T-helper 22 cell (primary cell): ENCODE data around the gene KRT14.
"Not testable (repeated sequence)": the region's sequence is repeated elsewhere in the genome, so short reads cannot be mapped to it uniquely, and the experiment has no call there.

Experiments used
- DNase-seq: peaks from one replicate; pipeline ENCODE4 v3.0.0-alpha.2; 2020; ENCODE audit warnings: low read depth

Gene KRT14

GRCh38 chr17:41622340-41623183, 35.9 kb upstream of the KRT14 start:
- not testable (repeated sequence) for DNase-seq

- no peak for DNase-seq
These were observed 35.2 kb upstream of the KRT14 start for GRCh38 chr17:41621916-41622315.

- DNase-seq, result not testable (repeated sequence)
These were observed 34.7 kb upstream of the KRT14 start for GRCh38 chr17:41621435-41621817.

GRCh38 chr17:41620583-41621434, 34.1 kb upstream of the KRT14 start:
- DNase-seq, result no peak

- not testable (repeated sequence) for DNase-seq
These were observed 33.4 kb upstream of the KRT14 start for GRCh38 chr17:41619927-41620582.

GRCh38 chr17:41619036-41619926, 32.6 kb upstream of the KRT14 start:
- DNase-seq, result no peak

GRCh38 chr17:41618341-41619035, 31.8 kb upstream of the KRT14 start:
- DNase-seq, result no peak

- no peak for DNase-seq
These were observed 31.0 kb upstream of the KRT14 start for GRCh38 chr17:41617698-41618097.

- DNase-seq, result no peak
These were observed 30.4 kb upstream of the KRT14 start for GRCh38 chr17:41617136-41617535.

- DNase-seq, result not testable (repeated sequence)
These were observed 29.8 kb upstream of the KRT14 start for GRCh38 chr17:41616486-41616885.

GRCh38 chr17:41615454-41615853, 28.8 kb upstream of the KRT14 start:
- no peak for DNase-seq

- not testable (repeated sequence) for DNase-seq
These were observed 28.1 kb upstream of the KRT14 start for GRCh38 chr17:41614767-41615166.

GRCh38 chr17:41614098-41614497, 27.4 kb upstream of the KRT14 start:
- DNase-seq, result no peak

GRCh38 chr17:41613277-41614082, 26.8 kb upstream of the KRT14 start:
- no peak for DNase-seq

- DNase-seq, result not testable (repeated sequence)
These were observed 25.9 kb upstream of the KRT14 start, which contains the start of gene KRT16 for GRCh38 chr17:41612376-41613160. TSS of gene KRT16 (minus strand) at chr17:41612767. CDS start at chr17:41612688, 79 bp downstream.

GRCh38 chr17:41610965-41611640, 24.4 kb upstream of the KRT14 start:
- no peak for DNase-seq

- DNase-seq, result not testable (repeated sequence)
These were observed 23.4 kb upstream of the KRT14 start for GRCh38 chr17:41610061-41610517.

- DNase-seq, result not testable (repeated sequence)
These were observed 20.2 kb upstream of the KRT14 start for GRCh38 chr17:41606930-41607329.
